Left ventricle myocardium superior (tissue), 1 donor: ENCODE results near the gene NEU4. TPM values are rescaled to one million over a fixed set of nuclear protein-coding genes. Genes with fewer than 3 reads are reported as not detected.
"Not testable (repeated sequence)": the region's sequence is repeated elsewhere in the genome, so short reads cannot be mapped to it uniquely, and the experiment has no call there.

Source experiments
- ATAC-seq: fragments of 200-7000 bp; cut with Tn5 transposase; one replicate; pipeline ENCODE4 v1.9.1; 2020; ENCODE audit warnings: mild to moderate bottlenecking, moderate library complexity
- DNase-seq: peaks from one replicate; pipeline ENCODE4 v3.0.0-alpha.2; 2020
- intact Hi-C: fragments of 100-400 bp; cut with micrococcal nuclease; formaldehyde crosslinking; loops from one replicate; pipeline ENCODE4 v1.11.0; 2022
- total RNA-seq: library from RNA; stranded (reverse); fragmentation: NEBNext Ultra II Directional; extraction: Animal tissue kit (Norgen Biotek cat#: 25700); gene quantifications from one replicate; pipeline ENCODE4 v1.2.1, GENCODE V29; 2021
- donor health status: DM: no; HTN: yes; CAD: no; lungs with severe emphysema.

The NEU4 gene
- total RNA-seq, 1 donor from 2014 or later: 0.52 TPM

DNA sequence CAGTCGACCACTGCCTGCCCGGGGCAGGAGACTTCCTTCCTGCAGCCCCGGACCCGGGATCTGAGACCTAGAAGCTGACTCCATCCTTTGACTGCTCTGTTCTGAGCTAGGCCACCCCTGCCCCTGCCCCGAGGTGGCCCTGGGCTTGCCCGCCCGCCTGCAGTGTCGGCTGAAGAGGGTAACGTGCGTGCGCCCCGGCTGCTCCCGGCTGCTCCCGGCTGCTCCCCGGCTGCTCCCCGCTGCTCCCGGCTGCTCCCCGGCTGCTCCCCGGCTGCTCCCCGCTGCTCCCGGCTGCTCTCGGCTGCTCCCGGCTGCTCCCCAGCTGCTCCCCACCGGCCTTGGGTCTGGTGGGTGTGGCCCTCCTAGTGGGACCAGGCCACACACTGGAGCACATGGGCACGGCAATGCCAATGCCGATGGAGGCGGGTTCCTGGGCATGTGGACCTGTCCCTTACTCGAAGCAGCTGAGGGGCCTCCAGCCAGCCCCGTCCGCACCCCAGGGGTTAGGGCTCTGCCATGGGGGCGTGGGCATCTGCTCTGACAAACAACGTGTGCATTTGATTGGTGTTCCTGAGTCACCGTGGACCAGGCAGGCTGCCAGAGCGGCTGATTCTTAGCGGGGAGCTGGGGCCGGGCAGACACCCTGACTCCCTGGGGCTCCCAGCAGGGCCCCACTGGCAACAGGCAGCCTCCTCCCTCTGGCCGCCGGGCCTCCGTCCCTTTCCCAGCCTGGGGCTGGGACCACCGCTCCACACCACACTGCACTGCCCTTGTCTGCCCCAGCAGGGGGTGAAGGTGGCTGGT, 34.4 kb upstream of the NEU4 start:
- intact Hi-C loops: no loop called here
- ATAC-seq: no peak

DNA sequence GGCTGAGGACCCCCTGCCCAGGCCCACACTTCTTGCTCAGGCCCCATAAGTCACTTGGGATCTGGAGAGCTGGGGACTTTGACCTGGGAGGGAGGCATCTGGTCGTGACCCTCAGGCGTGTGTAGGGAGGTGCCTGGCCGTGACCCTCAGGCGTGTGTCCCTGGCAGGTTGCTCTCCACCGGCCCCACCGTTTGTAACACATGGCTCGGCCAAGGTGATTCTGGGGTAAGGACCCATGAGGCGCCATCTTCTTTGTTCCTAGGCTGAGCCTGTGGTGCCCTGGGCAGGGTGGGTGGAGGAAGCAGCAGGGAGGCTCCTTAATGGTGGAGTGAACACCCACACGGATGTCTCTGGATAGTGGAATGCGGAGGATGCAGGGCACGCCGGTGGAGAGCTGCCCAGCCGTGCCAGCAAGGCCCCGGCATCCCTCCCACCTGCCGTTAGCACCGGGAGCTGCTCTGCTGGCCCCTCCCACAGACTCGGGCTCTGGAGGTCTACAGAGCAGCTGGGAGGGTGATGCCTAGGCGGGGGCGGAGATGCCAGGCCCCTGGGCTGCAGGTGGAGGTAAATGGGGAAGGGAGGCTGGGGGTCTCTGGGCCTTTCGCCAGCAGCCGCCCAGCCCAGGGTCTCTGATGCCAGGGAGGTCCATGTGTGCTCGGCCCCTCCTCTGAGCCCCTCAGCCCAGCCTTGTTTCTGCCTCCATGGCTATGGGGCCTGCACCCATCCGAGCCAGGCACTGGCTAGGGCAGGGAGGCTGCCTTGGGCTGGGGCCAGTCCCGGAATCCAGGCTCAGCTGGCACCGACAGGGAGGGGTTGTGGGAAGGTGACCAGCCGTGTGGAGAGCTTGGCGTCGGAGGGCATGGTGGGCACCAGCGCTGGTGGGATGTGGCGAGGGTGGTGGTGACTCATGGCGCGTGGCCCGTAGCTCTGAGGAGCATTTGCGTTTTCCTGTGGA, 33.5 kb upstream of the NEU4 start:
- ATAC-seq (no peak), DNase-seq (peak; percentile 21)
- intact Hi-C loops: no loop called here

More for the DNA sequence above, 34.4 kb upstream of the NEU4 start:
- peak; percentile 26 for DNase-seq

DNA sequence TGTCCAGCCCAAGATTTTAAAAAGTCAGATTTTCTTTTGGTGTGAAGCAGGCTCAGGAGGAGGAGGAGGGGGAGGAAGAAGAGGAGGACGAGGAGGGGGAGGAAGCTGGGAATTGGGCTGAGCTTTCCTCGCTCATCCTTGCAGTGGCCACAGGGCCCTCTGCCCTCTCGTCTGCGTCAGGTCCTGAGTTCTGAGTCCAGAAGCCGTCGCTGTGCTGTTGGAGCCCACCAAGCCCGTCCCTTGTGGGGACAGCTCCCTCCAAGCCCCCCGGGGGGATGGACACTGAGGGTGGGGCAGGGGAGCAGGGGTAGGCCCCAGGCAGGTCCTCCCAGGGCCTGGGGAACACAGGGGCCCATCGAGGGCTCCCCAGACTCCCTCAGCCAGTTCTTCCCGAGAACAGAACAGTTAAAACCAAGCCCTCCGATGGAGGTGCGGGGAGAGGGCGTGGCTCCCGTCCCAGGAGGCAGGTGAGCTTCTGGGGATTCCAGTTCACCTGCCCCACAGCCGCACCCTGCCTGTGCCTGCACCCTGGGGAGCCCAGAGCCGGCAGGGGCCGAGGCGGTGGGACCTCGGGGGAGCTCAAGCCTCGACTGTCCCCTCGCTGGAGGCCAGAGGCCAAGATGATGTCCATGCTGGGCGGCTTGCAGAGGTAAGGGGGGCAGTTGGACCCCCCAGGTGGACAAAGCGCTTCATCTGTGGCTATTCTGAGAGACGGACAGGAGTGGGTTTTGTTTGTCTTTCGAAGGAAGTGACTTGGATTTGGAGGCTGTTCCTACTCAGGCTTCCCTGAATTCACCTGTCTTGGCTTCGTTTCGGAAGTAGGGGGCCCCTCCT, 32.4 kb upstream of the NEU4 start, which contains the start of gene GAL3ST2:
Gene GAL3ST2, plus strand, starts transcription at position 487 of the 834 bp plus-strand sequence. Its CDS starts 134 bp downstream, at position 621.
- peak; percentile 25 for DNase-seq
- no peak for ATAC-seq
- intact Hi-C loops: no loop called here

DNA sequence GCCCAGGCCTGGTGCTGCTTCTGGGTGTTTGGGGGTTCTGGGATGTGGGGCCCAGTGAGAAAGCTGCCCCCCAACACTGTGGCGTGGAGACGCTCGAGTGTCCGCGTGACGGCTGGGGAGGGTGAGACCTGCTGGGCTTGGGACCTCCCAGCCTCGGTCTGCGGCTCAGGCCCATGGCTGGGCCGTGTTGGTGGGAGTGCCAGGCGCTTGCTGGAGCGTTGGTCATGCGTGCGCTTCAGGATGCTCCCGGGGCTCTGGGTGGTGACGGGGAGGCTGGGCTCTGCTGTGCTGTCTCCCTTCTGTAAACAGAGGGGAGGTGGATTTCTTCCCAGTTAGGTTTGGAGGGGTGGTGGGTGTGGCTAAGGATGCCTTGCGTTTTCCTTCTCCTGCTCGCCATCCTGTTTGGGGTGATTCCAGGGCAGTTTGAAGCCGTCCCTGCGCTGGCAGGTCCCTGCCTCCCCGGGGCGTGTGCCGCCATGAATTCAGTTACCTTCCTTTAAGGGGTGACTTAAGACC, 31.8 kb upstream of the NEU4 start:
- no peak for ATAC-seq
- DNase-seq: no peak
- intact Hi-C loops: no loop called here

DNA sequence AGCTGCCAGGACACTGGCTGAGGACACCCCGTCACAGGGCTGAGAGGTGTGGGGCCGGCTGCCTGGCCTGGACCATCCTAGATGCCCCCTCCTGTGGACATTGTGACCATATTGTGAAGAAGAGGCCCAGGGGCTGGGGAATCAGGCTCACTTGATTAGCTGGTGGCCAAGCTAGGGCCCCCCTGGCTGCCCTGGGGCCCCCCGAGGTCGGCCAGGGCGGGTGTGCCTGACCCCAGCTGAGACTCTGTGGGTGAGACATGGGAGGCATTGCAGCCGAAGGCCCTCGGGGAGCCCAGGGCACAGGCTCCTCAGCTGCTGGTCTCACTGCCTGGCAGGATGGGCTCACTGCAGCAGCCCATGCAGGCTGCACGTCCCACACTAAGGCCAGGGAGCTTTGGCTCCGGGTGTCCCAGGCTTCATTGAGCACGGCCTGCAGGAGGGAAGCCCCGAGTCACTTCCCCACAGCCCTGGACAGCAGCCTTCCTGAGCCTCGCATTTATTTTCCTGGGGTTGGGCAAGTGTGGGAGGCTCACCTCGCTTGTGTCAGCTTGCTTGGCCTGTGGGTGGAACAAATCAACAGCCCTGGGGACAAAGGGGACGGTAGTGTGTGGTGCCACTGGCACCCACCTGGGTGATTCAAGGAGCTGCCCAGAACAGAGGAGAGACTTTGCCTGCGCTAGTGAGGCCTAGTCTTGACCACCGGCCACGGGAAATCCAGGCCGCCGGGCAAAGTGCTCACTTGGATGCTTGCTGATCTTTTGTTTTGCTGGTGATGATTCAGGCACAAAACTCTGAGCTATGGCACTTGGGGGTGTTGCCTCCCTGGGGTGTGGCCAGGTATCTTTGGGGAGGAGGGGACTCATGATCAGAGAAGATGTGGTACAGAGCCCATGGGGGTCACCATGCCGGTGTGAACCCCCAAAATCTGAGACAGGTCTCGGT, 31.0 kb upstream of the NEU4 start:
- intact Hi-C loops: no loop called here
- DNase-seq: peak; percentile 18
- no peak for ATAC-seq

DNA sequence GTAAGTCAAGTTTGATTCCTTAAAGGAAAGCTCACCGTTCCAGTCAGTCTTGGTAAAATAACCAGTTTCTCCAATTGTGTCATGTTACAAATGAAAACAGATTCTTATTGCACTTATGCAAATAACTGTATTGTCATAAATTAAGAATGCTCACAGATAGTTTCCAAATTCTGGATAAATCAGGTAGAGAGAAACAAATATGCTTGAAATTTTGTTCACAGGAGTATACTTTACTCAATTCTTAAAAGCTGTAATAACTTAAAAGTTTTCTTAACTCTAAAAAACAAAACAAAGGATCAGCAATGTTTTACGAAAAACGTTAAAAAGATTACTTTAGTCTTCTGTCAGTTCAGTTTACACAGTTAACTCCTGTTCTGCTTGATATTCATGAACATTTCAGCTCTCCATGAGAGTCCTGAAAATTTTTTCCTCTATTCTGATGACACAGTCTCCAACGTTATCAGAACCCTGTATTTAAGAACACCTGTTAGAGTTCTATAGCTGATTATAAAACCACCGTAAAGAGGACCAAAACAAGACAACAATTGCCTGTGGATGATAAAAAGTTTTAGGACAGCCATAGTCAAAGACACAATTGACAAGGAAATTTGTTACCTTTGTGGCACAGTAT, 27.9 kb upstream of the NEU4 start:
- no peak for DNase-seq
- no peak for ATAC-seq
- intact Hi-C loops: no loop called here

DNA sequence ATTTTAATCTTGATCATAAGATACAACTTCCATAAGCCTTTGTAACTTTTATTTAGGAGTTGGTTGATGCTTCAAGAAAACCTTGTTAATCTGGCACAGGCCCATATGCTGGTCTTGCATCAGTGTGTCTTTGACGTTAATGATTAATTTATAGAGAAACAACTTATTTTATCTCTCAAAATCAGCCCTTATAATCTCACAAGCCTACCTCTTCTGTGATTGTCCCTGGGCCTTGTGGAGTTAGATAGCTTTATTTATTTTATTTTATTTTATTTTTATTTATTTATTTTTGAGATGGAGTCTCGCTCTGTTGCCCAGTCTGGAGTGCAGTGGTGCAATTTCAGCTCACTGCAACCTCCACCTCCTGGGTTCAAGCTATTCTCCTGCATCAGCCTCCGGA, 26.9 kb upstream of the NEU4 start:
- ATAC-seq, intact Hi-C loops, DNase-seq: not testable (repeated sequence)

DNA sequence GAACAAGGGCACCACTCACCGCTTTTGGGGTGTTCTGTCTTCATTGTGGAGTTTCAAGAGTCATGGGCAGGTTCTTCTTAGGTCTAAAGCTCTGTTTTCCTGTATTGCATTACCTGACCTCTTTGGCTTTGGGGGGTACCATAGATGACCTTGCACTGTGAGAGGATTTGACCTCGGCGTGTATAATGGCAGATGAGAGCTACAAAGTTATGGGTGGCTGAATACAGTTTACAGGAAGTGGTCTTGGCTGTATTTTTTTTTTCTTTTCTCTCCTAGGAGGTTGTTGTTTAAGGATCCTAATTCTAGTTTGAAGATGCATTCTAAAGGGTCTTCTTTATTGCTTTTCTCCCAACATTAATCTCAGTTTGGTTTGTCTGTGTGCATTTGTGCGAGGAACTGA, 20.9 kb upstream of the NEU4 start:
- intact Hi-C loops: no loop called here
- ATAC-seq: no peak
- DNase-seq: no peak

DNA sequence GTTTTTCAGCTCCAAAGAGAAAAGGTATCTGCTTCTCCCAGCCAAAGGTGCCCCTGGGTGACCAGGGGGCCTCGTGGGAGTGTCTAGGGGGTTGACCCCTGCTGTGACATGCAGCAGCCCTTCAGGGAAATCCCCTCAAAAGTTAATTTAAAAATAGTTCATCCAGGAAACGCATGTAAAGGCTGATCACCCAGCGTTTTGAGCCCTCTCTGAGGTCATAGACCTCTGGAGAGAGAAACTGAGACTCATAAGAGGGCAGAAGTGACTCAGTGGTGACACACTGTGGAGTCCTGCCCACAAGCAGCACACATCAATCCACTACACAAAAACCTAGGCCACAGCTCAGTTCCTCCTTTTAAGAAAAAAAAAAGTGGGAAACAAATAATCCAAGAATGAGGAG, 20.4 kb upstream of the NEU4 start:
- ATAC-seq (no peak), DNase-seq (no peak)
- intact Hi-C loops: no loop called here

DNA sequence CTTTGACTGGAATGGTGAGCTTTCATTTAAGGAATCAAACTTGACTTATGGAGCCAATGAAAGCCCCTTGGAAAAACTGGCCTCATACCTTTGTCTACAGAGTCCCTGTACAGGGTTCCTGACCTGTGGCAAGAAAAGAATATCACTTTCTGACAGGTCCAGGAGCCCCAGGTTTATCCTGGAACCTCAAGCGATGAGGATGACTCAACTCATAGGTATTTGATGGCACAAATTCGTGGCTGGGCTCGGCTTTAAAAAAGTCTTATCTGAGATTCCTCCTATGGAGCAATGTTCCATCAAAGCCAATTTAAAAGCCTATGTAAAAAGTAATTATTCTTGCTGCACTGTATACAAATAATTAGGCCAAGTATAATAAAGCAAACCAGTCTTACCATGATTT, 17.6 kb upstream of the NEU4 start:
- ATAC-seq, DNase-seq, intact Hi-C loops: not testable (repeated sequence)

DNA sequence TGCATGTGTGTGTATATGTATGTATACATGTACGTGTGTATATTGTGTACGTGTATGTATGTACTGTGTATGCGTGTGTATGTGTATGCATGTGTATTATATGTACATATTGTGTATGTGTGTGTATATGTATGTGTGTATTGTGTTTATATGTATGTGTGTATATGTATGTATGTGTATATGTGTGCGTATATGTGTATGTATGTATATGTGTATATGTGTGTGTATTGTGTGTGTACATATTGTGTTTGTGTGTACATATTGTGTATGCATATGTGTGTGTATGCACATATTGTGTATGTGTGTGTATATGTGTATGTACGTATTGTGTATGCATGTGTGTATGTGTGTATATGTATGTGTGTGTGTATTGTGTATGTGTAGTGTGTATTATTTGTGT, 15.6 kb upstream of the NEU4 start:
- ATAC-seq: no peak
- intact Hi-C loops: no loop called here
- DNase-seq: no peak

DNA sequence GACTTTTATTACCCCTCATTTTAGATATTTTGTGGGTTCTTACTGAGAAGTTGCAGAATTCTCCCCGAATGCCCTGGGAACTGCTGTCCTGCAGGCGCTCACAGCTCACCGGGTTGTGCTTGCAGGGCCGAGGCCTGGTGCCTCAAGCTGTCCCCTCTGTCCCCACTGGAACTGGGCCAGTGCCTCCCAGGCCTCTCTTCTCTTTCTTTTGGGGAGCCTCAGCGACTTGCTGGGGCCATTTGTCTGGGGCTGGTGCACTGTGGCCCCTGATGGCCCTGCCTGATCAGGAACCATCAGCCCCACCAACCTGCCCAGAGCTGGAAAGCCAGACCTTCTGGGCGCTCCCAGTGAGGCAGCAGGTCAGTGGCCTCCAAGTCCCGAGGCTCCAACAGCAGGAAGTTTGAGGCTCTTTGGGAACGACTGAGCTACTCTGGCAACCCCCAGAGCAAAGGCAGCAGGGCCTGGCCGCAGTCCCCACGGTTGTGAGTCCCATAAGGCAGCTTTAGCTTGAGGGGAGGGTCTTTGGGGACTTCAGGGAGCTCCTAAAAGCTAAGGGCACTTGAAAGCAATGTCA, 14.7 kb upstream of the NEU4 start:
- no peak for ATAC-seq
- DNase-seq: peak; percentile 22
- intact Hi-C loops: no loop called here

DNA sequence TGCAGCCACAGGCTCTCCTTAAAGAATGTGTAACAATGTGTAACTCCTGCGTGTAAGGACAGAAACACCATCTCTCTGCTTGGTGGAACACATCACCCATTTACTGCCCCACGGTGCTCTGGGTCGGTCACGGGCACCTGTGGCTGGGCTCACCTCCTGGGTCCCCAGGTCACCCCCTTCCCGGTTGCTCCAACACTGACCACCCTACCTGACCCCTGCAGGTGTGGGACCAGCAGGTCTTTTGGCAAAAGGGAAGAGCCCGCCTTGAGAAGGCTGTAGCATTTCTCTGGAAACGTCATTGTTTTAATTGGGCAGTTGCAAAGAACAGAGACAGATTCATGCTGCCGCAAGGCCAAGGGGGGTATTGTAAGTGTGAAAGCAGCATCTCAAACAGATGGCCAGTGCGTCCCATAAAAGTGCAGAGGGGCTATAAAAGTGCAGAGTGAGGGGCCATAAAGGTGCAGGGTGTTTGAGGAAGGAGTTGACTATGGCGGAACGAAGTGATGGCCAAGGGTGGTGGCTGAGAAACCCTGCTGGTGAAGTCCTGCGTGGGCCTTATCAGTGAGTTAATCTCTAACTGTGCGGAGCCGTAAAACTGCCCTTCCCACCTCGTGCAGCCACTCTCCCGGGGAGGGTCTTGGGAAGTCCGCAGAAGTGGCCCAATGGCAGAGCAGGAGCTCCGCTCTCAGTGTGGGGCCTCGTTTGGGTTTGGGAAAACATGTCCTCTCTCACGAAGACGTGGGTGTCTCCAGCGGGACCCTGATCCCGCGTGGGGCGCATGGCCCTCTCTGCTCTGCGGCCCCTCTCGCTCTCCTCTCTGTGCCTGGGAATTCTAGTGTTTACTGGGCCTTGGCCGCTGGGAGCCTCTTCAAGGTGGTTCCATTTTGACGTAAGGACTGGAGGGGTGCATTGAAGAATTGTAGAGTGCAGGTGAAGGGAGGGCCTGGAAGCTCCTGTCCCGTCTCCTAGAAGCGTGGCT, 13.7 kb upstream of the NEU4 start:
- DNase-seq (no peak), ATAC-seq (no peak)
- intact Hi-C loops: no loop called here

DNA sequence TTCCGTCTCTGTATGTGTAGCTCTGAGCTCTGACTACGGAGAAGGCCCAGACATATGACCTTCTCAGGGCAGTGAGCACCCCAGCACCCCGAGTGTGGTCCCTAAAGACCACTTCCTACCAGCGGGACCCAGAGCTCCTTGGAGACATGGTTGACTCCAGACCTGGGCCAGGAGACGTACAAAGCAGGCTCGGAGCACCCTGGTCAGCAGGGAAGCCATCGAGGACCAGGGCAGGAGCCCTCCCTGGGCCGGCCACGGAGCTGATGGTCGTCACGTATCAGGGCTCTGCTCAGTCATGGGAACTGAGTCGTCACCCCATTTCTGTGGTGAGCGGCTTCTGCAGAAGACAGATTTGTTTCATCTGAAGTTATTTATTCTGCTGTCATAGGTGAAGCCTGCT, 12.8 kb upstream of the NEU4 start:
- intact Hi-C loops: no loop called here
- no peak for ATAC-seq
- no peak for DNase-seq

DNA sequence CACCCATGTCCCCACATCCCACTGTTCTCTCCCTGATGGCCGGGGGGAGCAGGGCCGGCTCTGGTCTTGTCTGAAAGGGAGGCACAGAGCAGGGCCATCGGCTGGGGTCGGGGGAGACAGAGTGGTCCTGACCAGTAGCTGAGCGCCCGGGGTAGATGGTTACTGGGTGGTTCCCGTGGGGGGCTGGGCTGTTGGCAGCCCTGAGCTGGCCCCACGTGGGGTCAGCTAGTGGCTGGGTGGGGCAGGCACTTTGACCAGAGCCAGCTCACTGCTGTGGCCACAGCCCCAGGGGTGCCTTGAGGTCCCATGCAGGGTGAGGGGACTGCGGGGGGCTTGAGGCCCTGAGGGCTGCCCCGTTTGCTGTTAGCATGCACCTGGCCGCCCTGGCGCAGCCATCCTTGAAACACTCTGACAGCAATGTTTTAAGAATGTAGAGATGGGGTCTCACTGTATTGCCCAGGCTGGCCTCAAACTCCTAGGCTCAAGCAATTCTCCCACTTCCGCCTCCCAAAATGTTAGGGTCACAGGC, 12.3 kb upstream of the NEU4 start:
- ATAC-seq: no peak
- peak; percentile 20 for DNase-seq
- intact Hi-C loops: no loop called here
